ENCODE results near the gene ECEL1. TPM values are rescaled to one million over a fixed set of nuclear protein-coding genes. Genes with fewer than 3 reads are reported as not detected.

Gene ECEL1
- total and polyA plus RNA-seq, 5 donors from 2014 or later = not detected

DNA sequence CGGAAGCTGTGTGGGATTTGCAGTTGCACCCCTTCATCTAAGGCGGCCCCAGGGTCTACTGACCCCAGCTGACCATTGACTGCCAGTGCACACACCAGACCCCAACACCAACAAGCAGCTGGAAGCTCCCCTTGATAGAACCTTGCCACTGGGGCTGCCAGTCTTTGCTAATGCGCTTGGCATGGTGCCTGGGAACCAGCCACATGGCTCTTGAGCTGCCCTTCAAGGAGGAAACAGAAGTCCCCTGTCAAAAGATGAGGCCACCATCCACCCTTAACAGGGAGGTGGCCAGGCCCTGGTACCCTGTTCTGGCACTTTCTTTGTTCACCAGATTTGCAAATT lies 23.1 kb downstream of the ECEL1 start:
- H3K4me1 Mint-ChIP-seq = no peaks in the 10 kb centered on the region
- Histone ChIP-seq H3K4me3 (ENCODE audit: low read depth, low read length) (no peak overlapping the region), H3K9me3 (ENCODE audit: control insufficient read depth in 2 of 2, low read length in 2 of 2) (no peaks in the 10 kb centered on the region), H3K36me3 (ENCODE audit: control insufficient read depth, insufficient read depth, low read length) (no peaks in the 10 kb centered on the region), H3K4me1 (ENCODE audit: control insufficient read depth, insufficient read depth, low read length, poor library complexity, severe bottlenecking) (no peaks in the 10 kb centered on the region), H3K27ac (ENCODE audit: insufficient read depth, low read length, poor library complexity, severe bottlenecking) (no peak overlapping the region), H3K27me3 (ENCODE audit: control insufficient read depth, insufficient read depth, low read length) (no peaks in the 10 kb centered on the region)
- H3K36me3 Mint-ChIP-seq = no peaks in the 10 kb centered on the region
- H3K9me3 Mint-ChIP-seq = peaks cover 0 to 2% (median 0%) of the 10 kb centered on the region in 7 donors
- H3K27ac Mint-ChIP-seq = no peak overlapping the region
- no peak overlapping the region for H3K4me3 Mint-ChIP-seq
- ATAC-seq (ENCODE audit: low read depth in 2 of 2) (no peak), DNase-seq (no peak)
- H3K27me3 Mint-ChIP-seq = peaks cover 17% of the 10 kb centered on the region

DNA sequence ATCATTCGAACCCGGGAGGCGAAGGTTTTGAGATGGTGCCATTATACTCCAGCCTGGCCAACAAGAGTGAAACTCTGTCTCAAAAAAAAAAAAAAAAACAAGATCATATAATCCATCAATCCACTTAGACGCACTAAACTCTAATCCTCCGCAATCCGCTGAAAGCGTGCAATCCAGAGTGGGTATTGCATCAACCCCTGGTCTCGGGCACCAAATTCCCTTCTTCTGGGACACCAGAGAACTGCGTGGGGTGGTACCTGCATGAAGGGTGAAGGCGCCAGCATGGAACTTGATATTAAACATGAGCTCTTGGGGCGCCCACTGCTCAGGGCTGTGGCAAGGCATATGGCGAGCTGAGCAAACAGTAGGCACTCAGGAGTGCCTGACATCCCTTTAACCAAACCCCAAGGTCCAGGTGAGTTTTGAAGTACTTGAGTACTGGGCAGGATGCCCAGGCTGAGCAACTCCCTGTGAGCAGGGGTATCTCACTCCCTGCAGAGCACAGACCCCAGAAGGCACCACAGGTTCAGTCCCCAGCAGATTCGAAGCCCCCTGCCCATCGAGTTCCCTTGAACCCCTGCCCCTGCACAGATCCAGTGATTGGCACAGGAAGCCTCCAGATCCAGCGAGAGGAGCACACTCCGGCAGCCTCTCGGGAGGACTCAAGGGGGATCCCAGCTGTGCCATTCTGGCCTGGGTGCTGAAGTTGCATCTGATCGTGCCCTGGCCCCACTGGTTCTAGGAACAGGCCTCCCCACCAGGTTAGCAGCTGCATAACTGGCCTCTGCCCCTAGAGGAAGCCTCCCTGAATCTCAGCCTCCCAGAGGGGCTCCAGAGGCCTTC lies 23.7 kb downstream of the ECEL1 start:
- ATAC-seq (ENCODE audit: low read depth in 2 of 2) (no peak), DNase-seq (no peak)
- Mint-ChIP-seq H3K36me3 (no peaks in the 10 kb centered on the region), H3K27me3 (peaks cover 12% of the 10 kb centered on the region), H3K9me3 (peaks cover 0 to 1% (median 0%) of the 10 kb centered on the region in 7 donors), H3K4me3 (no peak overlapping the region), H3K4me1 (no peaks in the 10 kb centered on the region), H3K27ac (no peak overlapping the region)
- no peaks in the 10 kb centered on the region for H3K36me3 ChIP-seq (ENCODE audit: control insufficient read depth, insufficient read depth, low read length)
- H3K9me3 ChIP-seq (ENCODE audit: control insufficient read depth in 2 of 2, low read length in 2 of 2) = no peaks in the 10 kb centered on the region
- no peaks in the 10 kb centered on the region for H3K4me1 ChIP-seq (ENCODE audit: control insufficient read depth, insufficient read depth, low read length, poor library complexity, severe bottlenecking)
- no peaks in the 10 kb centered on the region for H3K27me3 ChIP-seq (ENCODE audit: control insufficient read depth, insufficient read depth, low read length)
- H3K27ac ChIP-seq (ENCODE audit: insufficient read depth, low read length, poor library complexity, severe bottlenecking) = no peak overlapping the region
- H3K4me3 ChIP-seq (ENCODE audit: low read depth, low read length) = no peak overlapping the region

DNA sequence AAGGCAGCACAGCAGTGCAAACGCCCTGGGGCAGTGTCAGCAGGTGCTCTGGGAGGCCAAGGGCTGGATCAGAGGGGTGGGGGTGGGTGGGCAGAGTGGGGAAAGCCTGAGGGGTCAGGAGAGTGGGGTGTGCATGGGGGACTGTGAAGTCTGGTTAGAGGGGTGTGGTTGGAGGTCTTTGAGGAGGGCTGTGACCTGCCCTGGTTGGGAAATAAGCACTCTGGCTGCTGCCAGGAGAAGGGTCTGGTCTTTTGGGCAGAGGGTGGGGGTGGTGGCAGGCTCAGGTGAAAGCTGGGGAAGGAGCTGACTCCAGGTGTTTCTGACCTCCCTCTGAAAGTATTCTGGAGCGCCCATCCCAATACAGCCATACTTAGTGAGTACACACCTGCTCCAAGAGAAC lies 27.5 kb downstream of the ECEL1 start:
- no peak overlapping the region for H3K27ac Mint-ChIP-seq
- ATAC-seq (ENCODE audit: low read depth in 2 of 2) = no peak

DNA sequence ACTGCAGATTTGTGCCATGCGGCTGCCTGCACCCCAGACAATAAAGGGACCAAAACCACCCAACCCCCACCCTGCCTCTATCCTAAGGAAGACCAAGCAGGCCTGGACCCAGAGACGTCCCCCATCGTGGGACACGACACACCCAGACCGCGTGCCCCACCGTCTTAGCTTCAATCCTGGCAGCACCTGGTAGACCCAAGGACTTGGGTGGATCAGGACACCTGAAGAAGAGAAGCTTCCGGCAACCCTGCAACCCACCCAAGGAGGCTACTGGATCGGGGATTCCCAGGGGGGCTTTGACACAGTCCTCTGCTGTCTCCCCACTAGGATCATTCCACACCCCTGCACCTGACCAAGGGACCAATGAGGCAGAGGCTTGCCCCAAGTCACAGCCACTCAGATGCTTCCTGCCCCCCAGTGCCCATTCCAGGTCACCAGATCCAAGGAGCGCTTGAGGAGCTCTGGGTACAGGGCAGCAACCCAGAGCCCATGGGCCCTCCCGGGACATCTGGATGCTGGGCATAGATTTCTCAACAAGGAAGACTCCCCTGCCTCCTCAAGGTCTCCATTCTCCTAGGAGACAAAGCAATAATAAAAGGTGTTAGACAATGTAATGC lies 28.1 kb downstream of the ECEL1 start:
- H3K9me3 ChIP-seq (ENCODE audit: control insufficient read depth in 2 of 2, low read length in 2 of 2) = no peaks in the 10 kb centered on the region
- H3K4me1 ChIP-seq (ENCODE audit: control insufficient read depth, insufficient read depth, low read length, poor library complexity, severe bottlenecking) = no peaks in the 10 kb centered on the region
- H3K27ac Mint-ChIP-seq = no peak overlapping the region
- H3K4me3 ChIP-seq (ENCODE audit: low read depth, low read length) = no peak overlapping the region
- H3K27me3 ChIP-seq (ENCODE audit: control insufficient read depth, insufficient read depth, low read length) = no peaks in the 10 kb centered on the region
- no peaks in the 10 kb centered on the region for H3K36me3 Mint-ChIP-seq
- ATAC-seq (ENCODE audit: low read depth in 2 of 2) (no peak), DNase-seq (no peak)
- H3K4me1 Mint-ChIP-seq = no peaks in the 10 kb centered on the region
- H3K4me3 Mint-ChIP-seq = no peak overlapping the region
- no peaks in the 10 kb centered on the region for H3K27me3 Mint-ChIP-seq
- no peak overlapping the region for H3K27ac ChIP-seq (ENCODE audit: insufficient read depth, low read length, poor library complexity, severe bottlenecking)
- no peaks in the 10 kb centered on the region for H3K9me3 Mint-ChIP-seq
- H3K36me3 ChIP-seq (ENCODE audit: control insufficient read depth, insufficient read depth, low read length) = no peaks in the 10 kb centered on the region

More for the DNA sequence above, 27.5 kb downstream of the ECEL1 start:
- Histone ChIP-seq H3K27ac (ENCODE audit: insufficient read depth, low read length, poor library complexity, severe bottlenecking) (no peak overlapping the region), H3K36me3 (ENCODE audit: control insufficient read depth, insufficient read depth, low read length) (no peaks in the 10 kb centered on the region), H3K4me3 (ENCODE audit: low read depth, low read length) (no peak overlapping the region), H3K27me3 (ENCODE audit: control insufficient read depth, insufficient read depth, low read length) (no peaks in the 10 kb centered on the region), H3K4me1 (ENCODE audit: control insufficient read depth, insufficient read depth, low read length, poor library complexity, severe bottlenecking) (no peaks in the 10 kb centered on the region), H3K9me3 (ENCODE audit: control insufficient read depth in 2 of 2, low read length in 2 of 2) (no peaks in the 10 kb centered on the region)
- H3K4me3 Mint-ChIP-seq = no peak overlapping the region
- no peaks in the 10 kb centered on the region for H3K9me3 Mint-ChIP-seq
- no peaks in the 10 kb centered on the region for H3K4me1 Mint-ChIP-seq
- H3K36me3 Mint-ChIP-seq = no peaks in the 10 kb centered on the region
- H3K27me3 Mint-ChIP-seq = no peaks in the 10 kb centered on the region
- DNase-seq = no peak

DNA sequence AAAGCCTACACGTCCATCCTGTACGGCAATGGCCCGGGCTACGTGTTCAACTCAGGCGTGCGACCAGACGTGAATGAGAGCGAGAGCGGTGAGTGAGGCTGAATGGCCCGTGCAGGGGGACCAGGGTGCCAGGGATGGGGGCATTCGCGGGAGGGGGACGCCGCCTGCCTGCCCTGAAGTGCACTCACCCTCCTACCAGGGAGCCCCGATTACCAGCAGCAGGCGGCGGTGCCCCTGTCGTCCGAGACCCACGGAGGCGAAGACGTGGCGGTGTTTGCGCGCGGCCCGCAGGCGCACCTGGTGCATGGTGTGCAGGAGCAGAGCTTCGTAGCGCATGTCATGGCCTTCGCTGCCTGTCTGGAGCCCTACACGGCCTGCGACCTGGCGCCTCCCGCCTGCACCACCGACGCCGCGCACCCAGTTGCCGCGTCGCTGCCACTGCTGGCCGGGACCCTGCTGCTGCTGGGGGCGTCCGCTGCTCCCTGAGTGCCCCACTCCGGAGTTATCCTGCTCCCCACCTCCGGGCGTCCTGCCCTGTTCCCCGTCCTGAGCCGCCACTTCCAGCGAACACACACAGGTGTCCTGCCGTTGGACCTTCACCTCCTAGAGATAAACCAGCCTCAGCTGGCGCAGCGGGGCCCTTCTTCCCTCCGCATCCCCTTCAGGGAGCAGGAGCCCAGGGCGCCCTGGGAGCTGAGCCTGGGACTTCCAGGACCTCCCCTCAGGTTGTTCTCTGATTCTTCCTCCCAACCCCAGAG lies 28.8 kb downstream of the ECEL1 start:
- Histone ChIP-seq H3K9me3 (ENCODE audit: control insufficient read depth in 2 of 2, low read length in 2 of 2) (no peaks in the 10 kb centered on the region), H3K4me3 (ENCODE audit: low read depth, low read length) (no peak overlapping the region), H3K36me3 (ENCODE audit: control insufficient read depth, insufficient read depth, low read length) (no peaks in the 10 kb centered on the region), H3K4me1 (ENCODE audit: control insufficient read depth, insufficient read depth, low read length, poor library complexity, severe bottlenecking) (no peaks in the 10 kb centered on the region), H3K27ac (ENCODE audit: insufficient read depth, low read length, poor library complexity, severe bottlenecking) (no peak overlapping the region), H3K27me3 (ENCODE audit: control insufficient read depth, insufficient read depth, low read length) (no peaks in the 10 kb centered on the region)
- no peak for DNase-seq
- Mint-ChIP-seq H3K9me3 (no peaks in the 10 kb centered on the region), H3K4me3 (no peak overlapping the region), H3K4me1 (no peaks in the 10 kb centered on the region), H3K27me3 (no peaks in the 10 kb centered on the region), H3K27ac (no peak overlapping the region), H3K36me3 (no peaks in the 10 kb centered on the region)
- ATAC-seq (ENCODE audit: low read depth in 2 of 2) = no peak

DNA sequence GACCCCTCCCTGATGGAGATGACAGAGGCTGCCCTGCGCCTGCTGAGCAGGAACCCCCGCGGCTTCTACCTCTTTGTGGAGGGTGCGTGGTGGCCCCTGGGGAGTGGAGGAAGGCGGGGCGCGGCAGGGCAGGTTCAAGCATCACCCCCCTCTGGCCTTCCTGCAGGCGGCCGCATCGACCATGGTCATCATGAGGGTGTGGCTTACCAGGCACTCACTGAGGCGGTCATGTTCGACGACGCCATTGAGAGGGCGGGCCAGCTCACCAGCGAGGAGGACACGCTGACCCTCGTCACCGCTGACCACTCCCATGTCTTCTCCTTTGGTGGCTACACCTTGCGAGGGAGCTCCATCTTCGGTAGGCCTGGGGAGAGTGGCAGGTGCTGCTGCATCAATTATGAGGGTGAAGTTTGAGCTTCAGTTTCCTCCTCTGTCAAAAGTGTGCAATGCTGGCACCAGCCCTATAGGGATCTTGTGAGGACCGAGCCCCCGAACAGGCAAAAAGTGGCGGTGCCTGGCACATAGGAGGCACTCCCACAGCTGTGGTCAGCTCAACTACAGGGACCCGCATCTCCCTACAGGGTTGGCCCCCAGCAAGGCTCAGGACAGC lies 29.5 kb downstream of the ECEL1 start:
- Histone ChIP-seq H3K9me3 (ENCODE audit: control insufficient read depth in 2 of 2, low read length in 2 of 2) (no peaks in the 10 kb centered on the region), H3K4me1 (ENCODE audit: control insufficient read depth, insufficient read depth, low read length, poor library complexity, severe bottlenecking) (no peaks in the 10 kb centered on the region), H3K4me3 (ENCODE audit: low read depth, low read length) (no peak overlapping the region), H3K27ac (ENCODE audit: insufficient read depth, low read length, poor library complexity, severe bottlenecking) (no peak overlapping the region), H3K27me3 (ENCODE audit: control insufficient read depth, insufficient read depth, low read length) (no peaks in the 10 kb centered on the region), H3K36me3 (ENCODE audit: control insufficient read depth, insufficient read depth, low read length) (no peaks in the 10 kb centered on the region)
- Mint-ChIP-seq H3K27ac (no peak overlapping the region), H3K36me3 (no peaks in the 10 kb centered on the region), H3K9me3 (no peaks in the 10 kb centered on the region), H3K27me3 (peaks cover 4% of the 10 kb centered on the region), H3K4me3 (no peak overlapping the region), H3K4me1 (no peaks in the 10 kb centered on the region)
- no peak for ATAC-seq (ENCODE audit: low read depth in 2 of 2)
- DNase-seq = no peak

DNA sequence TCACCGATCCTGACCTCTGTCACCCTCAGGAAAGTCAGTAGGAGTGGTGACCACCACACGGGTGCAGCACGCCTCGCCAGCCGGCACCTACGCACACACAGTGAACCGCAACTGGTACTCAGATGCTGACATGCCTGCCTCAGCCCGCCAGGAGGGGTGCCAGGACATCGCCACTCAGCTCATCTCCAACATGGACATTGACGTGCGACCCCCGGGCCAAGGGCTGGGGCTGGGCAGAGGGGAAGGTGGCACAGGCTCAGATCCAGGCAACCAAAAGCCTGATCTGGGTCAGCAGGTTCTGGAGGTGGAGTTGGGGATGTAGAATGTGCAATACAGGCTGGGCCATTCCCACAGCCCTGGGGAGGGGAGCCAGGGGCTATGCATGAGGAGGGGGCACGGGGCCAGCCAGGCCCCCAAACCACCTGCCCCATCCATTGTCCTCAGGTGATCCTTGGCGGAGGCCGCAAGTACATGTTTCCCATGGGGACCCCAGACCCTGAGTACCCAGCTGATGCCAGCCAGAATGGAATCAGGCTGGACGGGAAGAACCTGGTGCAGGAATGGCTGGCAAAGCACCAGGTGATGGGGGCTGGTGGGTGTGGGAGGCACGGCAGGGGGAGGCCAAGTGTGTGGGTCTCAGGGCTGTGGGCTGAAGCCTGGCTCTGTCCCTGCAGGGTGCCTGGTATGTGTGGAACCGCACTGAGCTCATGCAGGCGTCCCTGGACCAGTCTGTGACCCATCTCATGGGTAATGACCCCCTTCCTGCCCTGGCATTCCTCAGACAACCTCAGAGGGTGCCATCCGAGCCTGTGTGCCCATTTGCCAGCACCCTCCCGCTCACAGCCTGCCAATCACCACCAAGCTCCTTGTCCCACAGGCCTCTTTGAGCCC lies 30.3 kb downstream of the ECEL1 start:
- Histone ChIP-seq H3K9me3 (ENCODE audit: control insufficient read depth in 2 of 2, low read length in 2 of 2) (no peaks in the 10 kb centered on the region), H3K27me3 (ENCODE audit: control insufficient read depth, insufficient read depth, low read length) (no peaks in the 10 kb centered on the region), H3K27ac (ENCODE audit: insufficient read depth, low read length, poor library complexity, severe bottlenecking) (no peak overlapping the region), H3K4me3 (ENCODE audit: low read depth, low read length) (no peak overlapping the region), H3K36me3 (ENCODE audit: control insufficient read depth, insufficient read depth, low read length) (no peaks in the 10 kb centered on the region), H3K4me1 (ENCODE audit: control insufficient read depth, insufficient read depth, low read length, poor library complexity, severe bottlenecking) (no peaks in the 10 kb centered on the region)
- Mint-ChIP-seq H3K27ac (no peak overlapping the region), H3K36me3 (no peaks in the 10 kb centered on the region), H3K4me1 (no peaks in the 10 kb centered on the region), H3K27me3 (peaks cover 6% of the 10 kb centered on the region), H3K4me3 (no peak overlapping the region), H3K9me3 (no peaks in the 10 kb centered on the region)
- DNase-seq (no peak), ATAC-seq (ENCODE audit: low read depth in 2 of 2) (no peak)

Measured in CD4-positive, CD25-positive, alpha-beta regulatory T cell (primary cell).